Measurements from ENCODE around the gene HK2. TPM values are rescaled to one million over a fixed set of nuclear protein-coding genes. Genes with fewer than 3 reads are reported as not detected.
"Not testable (repeated sequence)": the region's sequence is repeated elsewhere in the genome, so short reads cannot be mapped to it uniquely, and the experiment has no call there.

The HK2 gene
- total RNA-seq, 1 experiment from 2014 or later: 43.8 TPM

- intact Hi-C loops (cut with micrococcal nuclease): no loop called here
- Histone ChIP-seq H3K9me2 (replicated peaks; ENCODE audit: low read length) (no peaks in the 10 kb centered on the region), H2AFZ (ENCODE audit: low read length) (no peak overlapping the region), H3K27me3 (ENCODE audit: low read length) (no peaks in the 10 kb centered on the region), H3K27ac (ENCODE audit: low read length) (peak overlapping the region; percentile 71), H4K20me1 (ENCODE audit: low read length) (peaks cover 10% of the 10 kb centered on the region; the same call in 1 of the 2 replicates), H3K36me3 (ENCODE audit: low read depth, low read length) (peaks cover 24% of the 10 kb centered on the region), H3K4me2 (ENCODE audit: low read length) (peak overlapping the region; percentile 54), H3K4me1 (ENCODE audit: insufficient read depth, low read length) (peaks cover 79% of the 10 kb centered on the region), H3K79me2 (ENCODE audit: low read length) (peaks cover 99% of the 10 kb centered on the region), H3K4me3 (ENCODE audit: low read length) (peak overlapping the region; percentile 16; the same call in 1 of the 2 replicates), H3K9ac (ENCODE audit: low read length) (no peak overlapping the region; the same call in 1 of the 2 replicates), H3F3A (ENCODE audit: low read length, unreplicated experiment) (peaks cover 16% of the 10 kb centered on the region), H3K9me3 (ENCODE audit: low read length) (no peaks in the 10 kb centered on the region)
- DNase-seq: peak; percentile 90
- TF ChIP-seq CTCF (conservative IDR thresholded peaks at IDR 0.05; ENCODE audit: low read depth, low read length) (no peak), EZH2 (IDR thresholded peaks at IDR 0.05; ENCODE audit: low read length, unreplicated experiment) (no peak), EZH2phosphoT487 (IDR thresholded peaks at IDR 0.05; ENCODE audit: borderline replicate concordance, low read length) (no peak)
- peak; percentile 49 for ATAC-seq
- ChIA-PET CTCF (no interaction called here), POLR2A (ENCODE audit: unreplicated experiment) (no interaction called here)
- no TSS peak for BruUV-seq (replicated peaks)
Observed at GRCh38 chr2:74851191-74851566, 17.3 kb downstream of the HK2 start.

GRCh38 chr2:74853360-74853759, 19.4 kb downstream of the HK2 start:
- H3K27me3 ChIP-seq (ENCODE audit: low read length); H2AFZ ChIP-seq (ENCODE audit: low read length); H3K4me2 ChIP-seq (ENCODE audit: low read length); H3F3A ChIP-seq (ENCODE audit: low read length, unreplicated experiment); BruUV-seq (replicated peaks); POLR2A ChIA-PET (ENCODE audit: unreplicated experiment); H3K9ac ChIP-seq (ENCODE audit: low read length); DNase-seq; H3K4me3 ChIP-seq (ENCODE audit: low read length); intact Hi-C loops (cut with micrococcal nuclease); H3K9me3 ChIP-seq (ENCODE audit: low read length); H3K9me2 ChIP-seq (replicated peaks; ENCODE audit: low read length); H3K27ac ChIP-seq (ENCODE audit: low read length); CTCF ChIA-PET; ATAC-seq: not testable (repeated sequence)
- Histone ChIP-seq H4K20me1 (ENCODE audit: low read length) (peaks cover 10% of the 10 kb centered on the region; the same call in 1 of the 2 replicates), H3K79me2 (ENCODE audit: low read length) (peaks cover 99% of the 10 kb centered on the region), H3K4me1 (ENCODE audit: insufficient read depth, low read length) (peaks cover 66% of the 10 kb centered on the region), H3K36me3 (ENCODE audit: low read depth, low read length) (peaks cover 40% of the 10 kb centered on the region)

- intact Hi-C loops (cut with micrococcal nuclease): no loop called here
- H3K4me3 ChIP-seq (ENCODE audit: low read length): no peak overlapping the region
- TF ChIP-seq EZH2phosphoT487 (IDR thresholded peaks at IDR 0.05; ENCODE audit: borderline replicate concordance, low read length) (no peak), EZH2 (IDR thresholded peaks at IDR 0.05; ENCODE audit: low read length, unreplicated experiment) (no peak), CTCF (conservative IDR thresholded peaks at IDR 0.05; ENCODE audit: low read depth, low read length) (no peak)
- H3K4me2 ChIP-seq (ENCODE audit: low read length): no peak overlapping the region
- peaks cover 55% of the 10 kb centered on the region for H3K4me1 ChIP-seq (ENCODE audit: insufficient read depth, low read length)
- no peak overlapping the region for H3K27ac ChIP-seq (ENCODE audit: low read length)
- no peaks in the 10 kb centered on the region for H3K9me3 ChIP-seq (ENCODE audit: low read length)
- no peak overlapping the region for H3K9ac ChIP-seq (ENCODE audit: low read length)
- peaks cover 46% of the 10 kb centered on the region for H3K36me3 ChIP-seq (ENCODE audit: low read depth, low read length)
- no peaks in the 10 kb centered on the region for H3K27me3 ChIP-seq (ENCODE audit: low read length)
- DNase-seq (no peak), ATAC-seq (no peak)
- BruUV-seq (replicated peaks): no TSS peak
- CTCF ChIA-PET: no interaction called here
- peaks cover 98% of the 10 kb centered on the region for H3K79me2 ChIP-seq (ENCODE audit: low read length)
- H3F3A ChIP-seq (ENCODE audit: low read length, unreplicated experiment): peaks cover 8% of the 10 kb centered on the region
- peaks cover 10% of the 10 kb centered on the region; the same call in 1 of the 2 replicates for H4K20me1 ChIP-seq (ENCODE audit: low read length)
- no peak overlapping the region for H2AFZ ChIP-seq (ENCODE audit: low read length)
- POLR2A ChIA-PET (ENCODE audit: unreplicated experiment): no interaction called here
- no peaks in the 10 kb centered on the region for H3K9me2 ChIP-seq (replicated peaks; ENCODE audit: low read length)
Observed at GRCh38 chr2:74854401-74854800, 20.5 kb downstream of the HK2 start.

GRCh38 chr2:74855114-74855707, 21.3 kb downstream of the HK2 start:
- intact Hi-C loops (cut with micrococcal nuclease); H3K27ac ChIP-seq (ENCODE audit: low read length); CTCF ChIA-PET; H3K9me3 ChIP-seq (ENCODE audit: low read length); H3K9me2 ChIP-seq (replicated peaks; ENCODE audit: low read length); H2AFZ ChIP-seq (ENCODE audit: low read length); H3K4me2 ChIP-seq (ENCODE audit: low read length); POLR2A ChIA-PET (ENCODE audit: unreplicated experiment); H3K4me3 ChIP-seq (ENCODE audit: low read length); ATAC-seq; DNase-seq; H3K27me3 ChIP-seq (ENCODE audit: low read length); H3K9ac ChIP-seq (ENCODE audit: low read length); H3F3A ChIP-seq (ENCODE audit: low read length, unreplicated experiment): not testable (repeated sequence)
- Histone ChIP-seq H3K36me3 (ENCODE audit: low read depth, low read length) (peaks cover 50% of the 10 kb centered on the region), H3K4me1 (ENCODE audit: insufficient read depth, low read length) (peaks cover 47% of the 10 kb centered on the region), H3K79me2 (ENCODE audit: low read length) (peaks cover 98% of the 10 kb centered on the region), H4K20me1 (ENCODE audit: low read length) (peaks cover 10% of the 10 kb centered on the region; the same call in 1 of the 2 replicates)
- BruUV-seq (replicated peaks): TSS peak; percentile 7
